Retinal pigment epithelial cell (primary cell): ENCODE results near the gene TRIM37.

Experiments used
- DNase-seq: peaks from one replicate; pipeline ENCODE4 v3.0.0-alpha.2; 2010; ENCODE audit warnings: low read depth
- H3K4me3 ChIP-seq: 2 replicates; pipeline ENCODE4 v1.5.1; 2011; ENCODE audit warnings: mild to moderate bottlenecking, low read length, control low read depth, moderate library complexity
- CTCF ChIP-seq: conservative IDR thresholded peaks from 2 replicates; pipeline ENCODE4 v1.5.1; 2011; ENCODE audit warnings: low read depth, low read length, control low read depth, inconsistent platforms

Gene TRIM37

GRCh38 chr17:58947411-58947810 lies 159.3 kb downstream of the TRIM37 start:
- H3K4me3 ChIP-seq: no peak overlapping the region
- TF ChIP-seq CTCF: no peak
- no peak for DNase-seq

DNA sequence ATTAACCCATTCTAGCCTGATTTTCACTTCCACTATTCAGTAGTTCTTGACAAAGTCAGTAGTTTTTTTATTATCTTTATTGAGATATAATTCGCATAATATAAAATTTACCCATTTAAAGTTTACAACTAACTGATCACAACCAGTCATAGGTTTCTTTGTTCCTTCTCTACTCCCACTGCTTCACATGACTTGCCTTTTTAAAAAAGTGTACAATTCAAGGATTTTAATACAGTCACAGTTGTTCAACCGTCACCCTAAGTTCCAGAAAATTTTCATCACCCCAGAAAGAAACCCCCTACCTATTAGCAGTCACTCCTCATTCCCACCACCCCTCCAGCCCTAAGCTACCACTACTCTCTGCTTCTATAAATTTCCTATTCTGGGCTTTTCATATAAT lies 162.5 kb downstream of the TRIM37 start:
- no peak overlapping the region for H3K4me3 ChIP-seq
- no peak for DNase-seq
- TF ChIP-seq CTCF: no peak

DNA sequence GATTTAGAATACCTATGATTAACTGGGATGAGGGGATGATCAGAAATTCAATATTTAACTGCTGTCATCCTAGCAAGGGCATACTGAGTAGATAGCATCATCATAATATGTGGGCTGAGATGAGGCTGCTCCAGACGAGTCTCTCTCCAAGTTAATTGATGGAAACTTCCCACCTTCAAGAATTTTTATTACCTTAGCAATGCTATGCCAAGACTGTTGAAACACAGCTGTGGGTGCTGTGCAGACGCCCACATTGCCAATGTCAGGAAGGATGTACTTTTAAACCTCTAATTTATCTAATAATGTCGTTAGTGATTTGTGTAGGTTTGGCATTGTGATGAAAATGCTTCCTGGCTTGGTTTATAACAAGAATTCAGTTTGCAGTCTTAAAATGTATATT lies 170.4 kb downstream of the TRIM37 start:
- H3K4me3 ChIP-seq: no peak overlapping the region
- DNase-seq: no peak
- TF ChIP-seq CTCF: no peak

DNA sequence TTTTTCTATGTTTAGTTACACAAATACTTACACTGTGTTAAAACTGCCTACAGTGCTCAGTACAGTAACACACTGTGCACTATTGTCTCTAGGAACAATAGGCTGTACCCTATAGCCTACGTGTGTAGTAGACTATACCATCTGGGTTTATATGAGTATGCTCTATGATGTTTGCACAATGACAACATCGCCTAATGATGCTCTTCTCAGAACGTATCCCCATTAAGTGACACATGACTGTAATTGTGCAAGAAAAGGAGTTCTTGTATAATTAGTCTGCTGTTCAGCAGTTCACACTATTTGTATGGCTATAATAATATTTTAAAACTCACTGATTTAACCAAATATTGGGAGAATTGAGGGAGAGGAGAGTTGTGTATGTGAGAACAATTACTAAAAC lies 173.7 kb downstream of the TRIM37 start:
- no peak for DNase-seq
- no peak overlapping the region for H3K4me3 ChIP-seq
- TF ChIP-seq CTCF: no peak
